Middle frontal gyrus (tissue), 1 donor: ENCODE data around the gene DAZAP1.
A peak's percentile ranks its signal among the peaks of the same experiment; 100 is the strongest.

Experiments used
- DNase-seq: peaks from one replicate; pipeline ENCODE4 v3.0.0-alpha.2; 2015; ENCODE audit warnings: low spot score; ENCODE audit errors: extremely low spot score

The DAZAP1 gene

DNA sequence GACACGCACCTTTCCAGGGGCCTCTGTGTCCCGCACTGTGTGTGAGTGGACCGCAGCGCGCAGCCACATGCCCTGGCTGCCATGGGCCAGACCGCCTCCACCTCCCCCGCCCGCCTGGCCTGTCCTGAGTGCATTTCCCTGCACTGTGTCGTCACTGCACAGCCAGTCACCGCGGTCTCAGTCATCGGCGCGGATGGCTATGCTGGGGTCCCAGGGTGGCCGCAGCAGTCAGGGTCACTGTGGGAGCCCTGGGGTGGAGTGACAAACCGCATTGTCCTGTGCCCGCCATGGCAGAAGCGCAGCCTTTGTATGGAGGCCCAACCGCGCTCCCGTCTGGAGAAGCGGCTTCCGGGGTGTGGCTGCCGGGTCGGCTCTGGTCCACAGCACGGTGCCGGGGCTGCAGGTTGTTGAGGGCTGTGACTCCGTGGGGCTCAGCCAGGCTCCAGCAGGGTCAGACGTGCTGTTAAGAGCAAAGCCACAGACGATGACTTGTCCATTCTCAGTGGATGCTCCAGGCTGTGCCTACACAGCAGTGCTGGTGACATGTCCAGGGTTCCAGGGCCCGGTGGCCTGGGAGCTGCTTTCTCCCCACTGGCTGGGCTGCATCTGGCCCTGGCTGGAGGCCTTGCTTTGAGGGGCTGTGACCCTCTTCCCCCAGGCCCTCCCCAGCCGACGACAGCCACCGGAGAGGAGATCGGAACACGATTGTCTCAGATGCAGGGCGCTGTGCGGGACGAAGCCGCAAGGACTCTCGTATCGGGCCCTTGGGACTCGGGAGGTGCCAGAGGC is 30.0 kb upstream of the DAZAP1 start:
- DNase-seq = no peak

DNA sequence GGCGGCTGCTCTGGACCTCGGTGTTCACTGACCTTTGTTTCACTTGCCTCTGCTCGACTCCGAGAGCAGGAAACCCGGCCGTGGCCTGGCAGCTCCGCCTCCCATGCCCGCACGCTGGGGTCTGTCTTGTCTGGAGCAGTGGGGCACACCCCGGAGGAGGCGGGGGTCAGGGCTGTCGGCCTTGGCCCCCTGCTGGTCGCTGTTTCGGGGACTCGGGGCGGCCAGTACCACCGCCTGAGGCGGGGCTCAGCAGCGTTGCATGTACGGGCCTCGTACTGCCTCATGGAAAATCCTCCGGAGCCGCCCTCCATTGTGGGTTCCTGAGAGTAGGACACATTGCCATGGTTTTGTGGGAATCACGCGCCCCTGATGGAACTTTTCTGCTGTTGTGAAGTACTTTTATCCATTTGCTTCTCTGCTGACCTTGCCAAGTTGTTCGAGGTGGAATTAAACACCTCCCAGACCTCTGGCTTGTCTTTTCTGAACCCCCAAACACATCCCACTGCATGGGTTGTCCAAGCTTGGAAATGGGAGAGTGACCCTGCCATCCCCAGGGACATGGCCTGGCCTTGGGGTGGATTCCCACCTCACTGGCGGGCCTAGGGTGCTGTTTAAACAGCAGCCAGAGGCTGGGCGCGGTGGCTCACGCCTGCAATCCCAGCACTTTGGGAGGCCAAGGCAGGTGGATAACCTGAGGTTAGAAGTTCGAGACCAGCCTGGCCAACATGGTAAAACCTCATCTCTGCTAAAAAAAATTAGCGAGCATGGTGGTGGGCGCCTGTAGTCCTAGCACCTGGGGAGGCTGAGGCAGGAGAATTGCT is 29.2 kb upstream of the DAZAP1 start:
- DNase-seq = no peak

GRCh38 chr19:1379126-1379905 is 28.1 kb upstream of the DAZAP1 start:
- DNase-seq = no peak

DNA sequence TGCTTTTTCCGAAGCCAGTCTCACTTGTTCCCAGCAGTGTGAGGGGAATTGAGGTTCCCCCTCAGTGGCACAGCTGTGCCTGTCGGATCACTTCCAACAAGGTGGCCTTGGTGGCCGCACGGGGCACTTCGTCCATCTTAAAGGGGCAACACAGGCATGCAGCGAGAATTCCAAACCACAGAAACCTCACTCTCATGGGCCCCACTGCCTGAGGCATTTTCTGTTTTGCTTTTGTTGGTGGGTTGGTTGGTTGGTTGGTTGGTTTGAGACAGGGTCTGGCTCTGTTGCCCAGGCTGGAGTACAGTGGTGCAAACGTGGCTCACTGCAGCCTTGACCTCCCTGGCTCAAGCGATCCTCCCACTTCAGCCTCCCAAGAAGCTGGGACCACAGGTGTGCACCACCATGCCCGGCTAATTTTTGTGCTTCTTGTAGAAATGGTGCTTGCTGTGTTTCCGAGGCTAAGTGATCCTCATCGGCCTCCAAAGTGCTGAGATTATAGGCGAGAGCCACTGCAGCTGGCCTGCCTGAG is 27.4 kb upstream of the DAZAP1 start:
- no peak for DNase-seq

GRCh38 chr19:1382250-1382649 is 25.1 kb upstream of the DAZAP1 start:
- DNase-seq = no peak

GRCh38 chr19:1383017-1383311 is 24.4 kb upstream of the DAZAP1 start:
- DNase-seq = no peak

- peak; percentile 90 for DNase-seq
Measured at GRCh38 chr19:1383312-1384084, 23.9 kb upstream of the DAZAP1 start, which contains the start of gene NDUFS7. Gene NDUFS7, plus strand, starts transcription at chr19:1383907. Its CDS starts 20 bp downstream, at chr19:1383927.

- no peak for DNase-seq
Measured at GRCh38 chr19:1384085-1384462, 23.3 kb upstream of the DAZAP1 start.

DNA sequence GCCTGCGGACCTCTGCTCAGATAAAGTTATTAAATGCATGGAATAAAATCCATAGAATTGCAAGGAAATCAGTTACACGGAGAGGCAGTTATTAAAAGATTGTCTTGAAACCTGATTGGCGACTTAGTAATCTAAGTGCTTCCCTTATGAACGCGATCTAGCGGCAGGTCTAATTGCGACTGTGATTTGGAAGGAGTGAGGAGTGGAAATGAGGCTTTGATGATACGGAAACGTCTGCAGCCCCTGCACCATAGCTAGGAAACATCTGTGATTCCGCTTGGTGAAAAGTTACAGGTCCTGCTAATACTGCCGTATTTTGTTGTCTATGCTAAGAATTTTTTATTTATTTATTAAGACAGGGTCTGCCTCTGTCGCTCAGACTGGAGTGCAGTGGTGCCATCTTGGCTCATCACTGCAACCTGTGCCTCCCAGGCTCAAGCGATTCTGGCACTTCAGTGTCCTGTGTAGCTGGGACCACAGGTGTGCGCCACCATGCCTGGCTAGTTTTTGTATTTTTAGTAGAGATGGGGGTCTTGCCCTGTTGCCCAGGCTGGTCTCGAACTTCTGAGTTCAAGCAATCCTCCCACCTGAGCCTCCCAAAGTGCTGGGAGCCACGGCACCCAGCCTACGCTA is 22.8 kb upstream of the DAZAP1 start:
- DNase-seq = no peak

DNA sequence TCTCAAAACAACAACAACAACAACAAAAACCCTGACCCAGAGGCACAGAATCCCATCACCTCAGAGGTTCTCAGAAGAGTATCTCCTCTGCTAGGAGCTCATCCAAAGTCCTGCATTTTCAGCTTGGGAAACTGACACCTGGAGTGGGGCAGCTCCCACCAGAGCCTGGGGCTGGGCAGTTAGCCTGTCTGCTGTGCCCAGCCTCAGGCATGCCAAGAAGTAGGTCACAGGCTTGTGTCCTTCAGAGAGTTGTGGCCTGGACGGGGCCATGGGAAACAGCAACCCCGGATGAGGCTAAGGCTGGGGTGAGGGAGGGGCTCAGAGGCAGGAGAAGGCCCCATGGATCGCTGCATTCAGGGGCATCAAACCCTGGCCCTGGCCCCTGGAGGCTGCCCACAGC is 21.6 kb upstream of the DAZAP1 start:
- no peak for DNase-seq

- no peak for DNase-seq
Measured at GRCh38 chr19:1386945-1387683, 20.3 kb upstream of the DAZAP1 start.

DNA sequence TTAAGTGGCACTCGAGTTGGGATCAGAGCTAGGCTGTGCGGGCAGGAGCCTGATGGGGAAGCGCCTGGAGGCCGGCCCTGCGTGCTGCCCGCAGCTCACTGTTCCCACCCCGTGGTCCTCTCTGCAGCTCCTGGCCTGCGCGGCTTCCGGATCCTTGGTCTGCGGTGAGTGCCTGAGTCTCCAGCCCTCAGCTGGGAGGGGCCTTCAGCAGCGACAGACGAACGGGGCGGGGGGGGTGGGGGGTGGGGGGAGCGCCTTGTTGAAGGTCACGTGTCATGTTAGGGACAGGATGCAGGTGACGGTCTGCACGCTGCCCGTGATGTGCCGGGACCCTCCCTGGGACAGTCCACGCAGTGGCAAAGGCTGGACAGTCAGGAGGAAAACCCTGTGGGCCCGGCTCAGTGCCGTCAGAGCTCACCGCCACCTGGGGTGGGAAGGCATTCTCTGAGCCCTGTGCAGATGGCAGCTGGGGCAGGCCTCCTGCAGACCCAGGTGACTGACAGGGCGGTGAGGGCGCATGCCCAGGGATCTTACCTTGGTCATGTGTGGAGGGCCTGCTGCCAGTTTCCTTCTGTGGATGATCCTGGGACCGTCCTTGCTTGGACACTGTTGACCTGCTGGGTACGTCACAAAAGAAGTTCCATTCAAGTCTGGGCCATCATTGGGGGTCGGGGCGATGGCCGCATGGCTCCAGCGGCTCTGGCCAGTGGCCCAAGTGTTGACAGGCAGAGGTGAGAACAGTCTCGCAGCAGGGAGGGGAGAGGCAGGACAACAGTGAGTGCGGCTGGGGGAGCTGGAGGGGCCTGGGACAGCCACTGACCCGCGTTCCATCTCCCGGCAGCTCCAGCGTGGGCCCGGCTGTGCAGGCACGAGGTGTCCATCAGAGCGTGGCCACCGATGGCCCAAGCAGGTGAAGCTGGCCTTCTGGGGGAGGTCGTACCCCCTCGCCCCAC is 19.4 kb upstream of the DAZAP1 start:
- no peak for DNase-seq

DNA sequence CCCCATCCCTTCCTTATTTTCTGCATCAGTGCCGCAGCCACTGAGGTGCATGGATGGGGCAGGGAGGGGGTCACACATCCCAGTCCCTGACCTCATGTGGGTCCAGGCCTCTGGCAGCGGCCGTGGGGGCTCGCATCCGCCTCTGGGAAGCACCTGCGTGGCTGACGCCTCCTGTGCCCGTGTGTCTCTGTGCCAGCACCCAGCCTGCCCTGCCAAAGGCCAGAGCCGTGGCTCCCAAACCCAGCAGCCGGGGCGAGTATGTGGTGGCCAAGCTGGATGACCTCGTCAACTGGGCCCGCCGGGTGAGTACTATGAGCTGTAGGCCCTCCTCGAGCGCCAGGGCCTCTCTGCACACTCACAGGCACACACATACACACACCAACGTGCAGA is 18.8 kb upstream of the DAZAP1 start:
- DNase-seq = no peak

DNA sequence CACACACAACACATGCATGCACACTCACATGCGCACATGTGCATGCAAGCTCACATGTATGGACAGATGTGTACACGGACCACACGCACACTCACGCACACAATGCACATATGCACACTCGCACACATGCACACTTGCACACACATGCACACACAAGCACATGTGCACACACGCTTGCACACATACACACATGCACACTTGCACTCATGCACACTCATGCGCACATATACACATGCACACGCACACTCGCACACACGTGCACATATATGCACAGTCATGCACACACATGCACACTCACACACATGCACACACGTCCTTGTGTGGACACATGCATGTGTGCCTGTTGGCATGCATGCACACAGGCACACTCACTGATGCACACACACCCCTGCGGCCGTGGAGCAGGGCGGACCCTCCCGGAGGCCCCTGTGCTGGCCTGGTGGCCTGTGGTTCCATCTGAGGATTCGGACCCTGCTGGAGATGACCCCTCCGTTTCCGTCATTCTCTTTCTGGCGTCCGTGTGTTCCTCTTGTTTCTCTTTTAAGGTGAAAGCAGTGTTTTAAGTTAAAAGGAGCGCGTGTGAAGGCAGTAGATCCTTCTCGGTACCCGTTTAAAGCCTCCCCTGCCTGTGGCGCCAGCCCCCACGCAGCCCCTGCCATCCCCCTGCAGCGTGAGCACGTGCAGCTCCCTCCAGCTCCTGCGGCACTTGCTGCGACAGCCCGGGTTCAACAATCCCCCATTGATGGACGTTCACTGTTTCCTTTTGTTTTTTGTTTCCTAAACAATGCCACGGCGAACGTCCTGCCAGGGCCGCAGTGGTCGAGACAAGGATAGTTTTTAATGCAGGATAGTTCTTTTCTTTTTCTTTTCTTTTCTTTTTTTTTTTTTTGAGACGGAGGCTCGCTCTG is 18.1 kb upstream of the DAZAP1 start:
- no peak for DNase-seq

DNA sequence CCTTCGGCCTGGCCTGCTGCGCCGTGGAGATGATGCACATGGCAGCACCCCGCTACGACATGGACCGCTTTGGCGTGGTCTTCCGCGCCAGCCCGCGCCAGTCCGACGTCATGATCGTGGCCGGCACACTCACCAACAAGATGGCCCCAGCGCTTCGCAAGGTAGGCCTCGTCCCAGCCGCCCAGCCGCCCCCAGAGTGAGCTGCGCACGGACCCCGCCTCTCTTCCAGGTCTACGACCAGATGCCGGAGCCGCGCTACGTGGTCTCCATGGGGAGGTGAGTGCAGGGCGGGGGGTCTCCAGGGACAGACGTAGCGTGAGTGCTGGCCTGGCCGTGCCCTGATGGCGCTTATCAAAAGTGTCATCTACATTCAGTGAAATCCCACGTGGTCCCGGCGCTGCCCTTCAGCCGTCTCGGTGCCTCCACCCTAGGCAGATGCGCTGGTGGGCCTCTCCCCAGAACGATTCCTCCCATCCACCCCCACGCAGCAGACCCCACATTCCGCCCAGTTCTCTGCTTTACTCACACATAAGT is 16.4 kb upstream of the DAZAP1 start:
- no peak for DNase-seq

DNA sequence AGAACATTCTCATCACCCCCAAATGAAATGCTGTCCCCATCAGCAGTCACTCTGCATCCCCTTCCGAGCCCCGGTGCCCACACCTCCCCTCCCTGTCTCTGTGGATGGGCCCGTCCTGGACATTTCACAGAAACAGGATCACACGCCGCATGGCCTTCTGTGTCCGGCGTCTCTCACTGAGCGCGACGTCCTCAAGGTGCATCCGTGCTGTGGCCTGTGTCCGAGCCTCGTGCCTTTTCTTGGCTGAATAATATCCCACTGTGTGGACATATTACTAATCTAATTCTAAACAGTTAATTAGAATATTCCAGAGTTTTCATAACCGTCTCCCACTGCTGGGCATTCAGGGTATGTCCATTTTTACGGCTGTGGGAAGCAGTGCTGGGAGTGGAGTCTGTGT is 15.0 kb upstream of the DAZAP1 start:
- DNase-seq = no peak

GRCh38 chr19:1392939-1393530 is 14.4 kb upstream of the DAZAP1 start:
- DNase-seq = no peak
